Gastrocnemius medialis (tissue), 4 donors: Measurements from ENCODE around the gene STX12.

Experiments
- CTCF ChIP-seq, 5 experiments: fragments of 450-650 bp in 3 of 5; fragments of 200-600 bp in 2 of 5; sonication (generic) in 2 of 5; IDR thresholded peaks in 4 of 5; conservative IDR thresholded peaks in 1 of 5; 1 replicate in 4 of 5; 2 replicates in 1 of 5; pipeline ENCODE4 v1.5.1; 2016 to 2019; ENCODE audit warnings: antibody characterized with exemption in 5 of 5, mild to moderate bottlenecking in 3 of 5, moderate library complexity in 3 of 5
- POLR2A ChIP-seq, 2 donors: fragments of 450-650 bp; IDR thresholded peaks; one replicate each; pipeline ENCODE4 v1.6.1; 2017; ENCODE audit warnings: antibody characterized with exemption in 2 of 2, mild to moderate bottlenecking in 2 of 2, moderate library complexity in 2 of 2

- no peak for TF ChIP-seq CTCF (IDR thresholded peaks at IDR 0.05 in 4 of 5, conservative IDR thresholded peaks at IDR 0.05 in 1 of 5)
- TF ChIP-seq POLR2A (IDR thresholded peaks at IDR 0.05), result no peak
These were observed 12.6 kb upstream of the STX12 start for GRCh38 chr1:27760426-27760825.
